Activated CD4-positive, alpha-beta T cell treated with anti-CD3 and anti-CD28 coated beads, Interleukin-2, Interleukin-6, amounts not matched to agents 100 ng/mL and 50 ng/mL, durations not matched to agents 16 hours and 8 hours (primary cell): ENCODE results near the gene AAMP.
A peak's percentile ranks its signal among the peaks of the same experiment; 100 is the strongest.
"Not testable (repeated sequence)": the region's sequence is repeated elsewhere in the genome, so short reads cannot be mapped to it uniquely, and the experiment has no call there.

Experiments used
- DNase-seq: peaks from one replicate; pipeline ENCODE4 v3.0.0-alpha.2; 2020

The AAMP gene

DNA sequence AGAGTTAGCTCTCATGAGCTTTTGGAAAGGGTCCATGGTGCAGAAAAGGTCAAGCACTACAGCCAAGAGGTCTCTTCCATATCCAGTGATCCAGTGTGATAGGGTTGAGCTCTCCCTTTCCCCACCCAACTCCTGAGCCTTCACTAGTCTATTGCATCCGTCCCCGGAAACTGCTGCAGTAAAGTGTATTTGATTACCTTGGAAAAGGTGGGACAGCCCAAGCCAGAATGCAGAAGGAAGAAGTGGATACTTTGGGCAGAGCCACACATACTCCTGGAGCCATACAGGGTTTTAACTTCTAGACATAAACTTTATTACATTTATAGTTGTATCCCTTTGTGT is 3.9 kb upstream of the AAMP start:
- no peak for DNase-seq

GRCh38 chr2:218273214-218273907 is 3.4 kb upstream of the AAMP start:
- not testable (repeated sequence) for DNase-seq

DNA sequence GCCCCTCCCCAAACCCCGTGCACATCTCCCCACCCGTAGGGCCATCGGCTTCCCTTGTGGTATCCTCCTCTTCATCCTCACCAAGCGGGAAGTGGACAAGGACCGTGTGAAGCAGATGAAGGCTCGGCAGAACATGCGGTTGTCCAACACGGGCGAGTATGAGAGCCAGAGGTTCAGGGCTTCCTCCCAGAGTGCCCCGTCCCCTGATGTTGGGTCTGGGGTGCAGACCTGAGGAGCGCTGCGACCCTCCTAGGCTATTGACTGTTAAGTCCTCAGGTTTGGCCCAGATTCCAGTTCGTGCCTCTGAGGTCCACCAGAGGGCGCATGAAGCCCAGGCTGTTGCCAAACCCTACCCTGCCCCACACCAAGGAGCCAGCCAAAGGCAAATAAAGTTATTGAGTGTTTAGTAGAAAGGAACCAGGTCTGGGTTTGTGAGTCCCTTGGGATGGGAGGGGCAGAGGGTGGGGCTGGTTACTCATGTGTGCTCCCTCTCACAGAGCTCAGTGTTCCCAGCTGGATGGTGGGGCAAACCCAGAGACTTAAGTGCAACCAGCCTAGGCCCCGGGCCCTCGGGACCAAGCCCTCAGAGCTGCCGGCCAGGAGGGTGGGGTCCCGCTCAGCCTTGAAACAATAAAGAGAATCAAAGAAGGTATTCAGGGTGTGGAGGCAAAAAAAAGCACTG is 2.7 kb upstream of the AAMP start:
- DNase-seq = peak; percentile 83

GRCh38 chr2:218271865-218272530 is 2.1 kb upstream of the AAMP start:
- DNase-seq = no peak

DNA sequence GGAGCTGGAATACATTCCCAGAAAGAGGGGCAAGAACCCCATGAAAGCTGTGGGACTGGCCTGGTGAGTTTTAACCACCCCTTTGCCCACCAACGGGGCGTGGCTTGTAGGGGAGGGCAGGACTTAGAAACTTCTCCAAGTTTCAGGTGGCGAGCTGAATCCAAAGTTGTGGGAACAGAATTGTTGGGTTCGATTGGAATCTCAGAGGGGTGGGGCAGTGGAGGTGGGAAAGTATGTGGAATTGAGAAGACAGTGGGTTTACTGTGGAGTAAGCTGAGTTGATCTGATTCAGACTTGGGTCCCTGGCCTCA is 1.5 kb upstream of the AAMP start:
- DNase-seq = no peak

DNA sequence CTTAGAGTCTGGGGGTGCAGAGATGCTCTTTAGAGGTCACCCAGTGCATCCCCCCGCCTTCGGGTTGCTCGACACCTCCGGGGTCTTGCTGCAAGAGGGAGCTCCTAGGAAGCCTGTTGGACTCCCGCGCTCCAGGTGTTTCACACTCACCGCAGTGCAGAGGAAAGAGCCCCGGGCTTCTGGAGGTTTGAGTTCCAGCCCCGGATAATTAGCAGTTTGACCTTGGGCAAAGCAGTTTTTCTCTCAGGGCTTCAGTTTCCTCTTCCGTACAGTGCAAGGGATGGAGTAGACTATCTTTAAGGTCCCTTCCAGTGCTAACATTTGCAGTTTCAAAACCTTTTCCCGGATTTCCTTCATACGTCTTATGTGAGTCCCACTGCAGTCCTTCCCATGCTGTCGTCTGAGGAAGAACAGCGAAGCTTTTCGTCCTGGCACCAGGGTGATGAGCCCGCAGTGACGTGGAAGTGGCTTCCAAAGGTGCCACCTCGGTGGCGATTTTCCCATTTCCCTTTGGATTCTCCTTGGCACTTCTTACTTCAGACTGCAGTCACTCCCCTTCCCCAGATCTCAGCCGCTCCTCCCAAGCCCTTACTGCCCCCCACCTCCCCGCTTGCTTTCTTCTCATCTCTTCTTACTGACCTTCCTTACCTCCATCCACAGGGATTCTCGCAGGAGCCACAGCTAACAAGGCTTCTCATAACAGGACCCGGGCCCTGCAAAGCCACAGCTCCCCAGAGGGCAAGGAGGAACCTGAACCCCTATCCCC is 967 bp upstream of the AAMP start:
- no peak for DNase-seq

- no peak for DNase-seq
Measured at GRCh38 chr2:218267259-218267658, 2.7 kb downstream of the AAMP start.

GRCh38 chr2:218266316-218266979 is 3.5 kb downstream of the AAMP start:
- no peak for DNase-seq

DNA sequence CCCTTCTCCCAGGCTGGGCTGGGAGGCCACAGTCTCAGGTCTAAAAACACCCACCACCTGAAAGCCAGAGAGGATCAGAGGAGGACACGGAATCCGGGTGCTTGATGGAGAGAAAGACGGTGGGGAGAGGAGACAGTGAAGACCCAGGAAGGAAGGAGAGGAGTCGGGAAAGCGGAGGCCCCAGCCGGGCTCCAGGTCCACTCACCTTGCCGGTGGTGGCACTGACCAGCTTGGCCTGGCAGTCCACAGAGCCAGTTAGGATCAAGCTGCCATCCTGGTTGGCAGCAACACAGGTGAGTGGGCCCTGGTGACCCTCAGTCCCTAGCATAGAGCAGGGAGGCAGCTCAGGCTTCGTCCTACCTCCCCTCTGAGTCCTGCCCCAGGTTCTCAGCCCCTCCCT is 4.3 kb downstream of the AAMP start:
- DNase-seq = no peak

DNA sequence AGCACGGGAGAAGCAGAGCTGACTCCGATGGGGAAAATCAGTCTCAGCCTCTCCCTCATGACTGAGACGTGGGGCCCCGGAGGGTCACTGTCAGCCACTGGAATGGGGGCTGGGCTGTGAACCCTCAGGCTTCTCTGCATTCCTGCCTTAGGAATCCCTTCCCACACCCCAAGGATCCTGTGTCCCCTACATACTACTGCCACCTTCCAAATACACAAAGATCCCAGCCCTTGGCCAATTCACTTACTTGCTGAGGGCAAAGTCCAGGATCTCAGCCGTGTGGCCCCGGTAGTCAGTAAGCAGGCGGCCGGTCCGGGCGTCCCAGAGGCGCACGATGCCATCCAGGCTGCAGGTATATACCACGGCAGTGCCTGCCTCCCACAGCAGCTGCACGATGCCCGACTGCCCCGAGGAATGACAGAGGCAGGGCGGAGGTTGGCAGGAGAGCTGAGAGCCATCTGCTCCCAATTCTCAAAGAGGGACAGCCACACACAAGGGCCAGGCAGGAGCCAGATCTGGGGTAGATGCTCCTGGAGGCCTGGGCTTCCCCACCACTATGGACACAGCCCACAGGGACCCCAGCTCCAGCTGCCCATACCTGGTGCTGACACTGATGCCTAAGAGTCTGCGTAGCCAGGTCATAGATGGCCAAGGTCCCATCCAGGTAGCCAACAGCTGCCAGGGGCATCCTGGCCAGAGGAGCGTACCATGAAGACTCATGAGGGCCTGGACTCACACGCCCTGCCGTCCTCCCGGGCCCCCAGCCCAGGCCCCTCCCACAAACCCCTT is 5.0 kb downstream of the AAMP start:
- no peak for DNase-seq

DNA sequence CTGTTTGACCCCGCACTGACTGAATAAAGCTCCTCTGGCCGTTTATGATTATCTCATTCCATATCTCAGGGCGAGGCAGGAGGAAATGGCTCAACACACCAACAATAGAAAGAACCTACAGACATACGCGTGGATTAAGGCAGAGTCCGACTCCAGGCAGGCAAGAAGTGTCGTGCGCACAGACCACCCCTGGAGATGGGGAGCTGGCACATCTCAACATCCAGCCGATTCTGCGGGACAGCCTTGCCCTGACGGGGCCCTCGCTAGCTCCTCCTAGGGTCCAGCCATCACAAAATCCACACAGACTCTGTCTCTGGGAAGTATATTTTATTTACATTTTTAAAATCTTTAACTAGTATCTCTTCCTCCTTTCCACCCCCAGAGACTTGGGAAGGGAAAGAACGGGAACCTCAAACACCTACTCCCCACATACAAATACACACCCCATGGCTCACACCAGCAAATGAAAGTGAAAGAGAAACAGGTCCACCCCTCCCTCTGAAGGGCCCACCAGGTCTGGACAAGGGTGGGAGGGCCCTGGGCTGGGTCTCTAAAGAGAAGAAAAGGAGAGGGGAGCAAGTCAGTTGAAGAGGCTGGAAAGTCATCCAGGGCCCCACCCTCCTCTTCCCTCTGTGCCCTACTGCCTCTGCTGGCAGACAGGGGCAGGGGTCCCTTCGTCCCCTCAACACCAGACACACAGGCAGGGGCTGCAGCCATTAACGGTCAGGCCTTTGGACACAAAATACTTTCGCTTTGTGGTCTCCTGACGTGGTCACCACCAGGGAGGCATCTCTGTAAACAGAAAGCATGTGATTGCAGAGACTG is 5.9 kb downstream of the AAMP start:
- DNase-seq = no peak

DNA sequence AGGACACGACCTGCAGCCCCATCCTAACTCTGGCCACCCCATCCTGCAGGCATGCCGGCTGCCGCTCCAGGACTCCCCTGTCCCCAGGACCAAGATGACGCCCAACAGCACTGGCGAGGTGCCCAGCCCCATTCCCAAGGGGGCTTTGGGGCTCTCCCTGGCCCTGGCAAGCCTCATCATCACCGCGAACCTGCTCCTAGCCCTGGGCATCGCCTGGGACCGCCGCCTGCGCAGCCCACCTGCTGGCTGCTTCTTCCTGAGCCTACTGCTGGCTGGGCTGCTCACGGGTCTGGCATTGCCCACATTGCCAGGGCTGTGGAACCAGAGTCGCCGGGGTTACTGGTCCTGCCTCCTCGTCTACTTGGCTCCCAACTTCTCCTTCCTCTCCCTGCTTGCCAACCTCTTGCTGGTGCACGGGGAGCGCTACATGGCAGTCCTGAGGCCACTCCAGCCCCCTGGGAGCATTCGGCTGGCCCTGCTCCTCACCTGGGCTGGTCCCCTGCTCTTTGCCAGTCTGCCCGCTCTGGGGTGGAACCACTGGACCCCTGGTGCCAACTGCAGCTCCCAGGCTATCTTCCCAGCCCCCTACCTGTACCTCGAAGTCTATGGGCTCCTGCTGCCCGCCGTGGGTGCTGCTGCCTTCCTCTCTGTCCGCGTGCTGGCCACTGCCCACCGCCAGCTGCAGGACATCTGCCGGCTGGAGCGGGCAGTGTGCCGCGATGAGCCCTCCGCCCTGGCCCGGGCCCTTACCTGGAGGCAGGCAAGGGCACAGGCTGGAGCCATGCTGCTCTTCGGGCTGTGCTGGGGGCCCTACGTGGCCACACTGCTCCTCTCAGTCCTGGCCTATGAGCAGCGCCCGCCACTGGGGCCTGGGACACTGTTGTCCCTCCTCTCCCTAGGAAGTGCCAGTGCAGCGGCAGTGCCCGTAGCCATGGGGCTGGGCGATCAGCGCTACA is 7.0 kb downstream of the AAMP start:
- no peak for DNase-seq

DNA sequence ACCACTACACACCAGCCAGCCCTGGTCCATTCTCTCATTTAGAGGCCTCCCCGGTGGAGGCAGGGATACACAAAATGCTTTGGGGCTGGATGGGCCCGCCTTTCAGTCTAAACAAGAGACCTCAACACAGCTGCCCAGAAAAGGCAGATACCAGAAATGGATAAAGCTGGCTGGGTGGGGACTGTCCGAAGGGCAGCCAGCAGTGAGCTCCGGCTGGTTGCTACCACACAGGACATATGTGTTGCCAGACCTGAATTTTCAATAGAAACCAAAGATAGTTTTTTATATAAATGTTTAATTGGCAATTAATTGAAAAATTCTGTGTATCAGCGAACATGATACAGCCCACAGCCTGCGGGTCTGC is 7.7 kb downstream of the AAMP start:
- DNase-seq = no peak

DNA sequence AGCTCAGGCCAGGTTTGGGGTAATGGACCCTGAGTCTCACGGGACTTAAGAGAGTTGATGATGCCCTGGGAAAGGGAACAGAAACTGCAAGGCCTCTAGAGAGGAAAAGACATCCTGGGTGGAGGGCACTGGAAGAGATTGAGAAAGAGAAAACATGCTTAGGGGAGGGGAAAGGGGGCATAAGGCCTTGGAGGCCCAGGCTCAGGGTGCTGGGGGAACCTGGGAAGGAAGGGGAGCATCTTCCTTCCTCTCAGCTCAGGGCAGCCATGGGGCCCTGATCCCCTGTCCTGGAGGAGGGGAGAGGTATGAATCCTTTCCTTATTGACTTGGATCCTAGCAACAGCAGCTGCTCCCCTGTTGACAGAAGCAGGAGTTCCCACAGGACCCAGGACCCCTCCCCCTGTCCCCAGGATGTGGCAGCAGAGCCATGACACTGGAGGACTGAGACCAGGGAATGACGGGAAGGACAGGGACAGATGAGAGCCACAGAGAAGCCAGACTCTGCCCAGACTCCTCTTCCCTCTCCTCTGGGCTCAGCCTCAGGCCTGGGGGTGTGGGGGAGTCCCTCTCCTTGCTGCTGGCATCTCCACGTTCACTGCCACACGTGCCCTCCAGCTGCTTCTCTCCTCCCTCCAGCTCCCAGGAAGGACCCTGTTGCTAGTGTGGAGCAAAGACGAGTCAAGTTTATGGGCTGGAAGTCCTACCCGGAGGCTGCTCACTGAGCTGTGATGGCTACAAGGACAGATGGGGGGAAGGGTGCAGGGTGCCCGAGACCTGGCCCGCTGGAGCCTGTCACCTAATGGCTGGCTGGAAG is 8.3 kb downstream of the AAMP start:
- no peak for DNase-seq

DNA sequence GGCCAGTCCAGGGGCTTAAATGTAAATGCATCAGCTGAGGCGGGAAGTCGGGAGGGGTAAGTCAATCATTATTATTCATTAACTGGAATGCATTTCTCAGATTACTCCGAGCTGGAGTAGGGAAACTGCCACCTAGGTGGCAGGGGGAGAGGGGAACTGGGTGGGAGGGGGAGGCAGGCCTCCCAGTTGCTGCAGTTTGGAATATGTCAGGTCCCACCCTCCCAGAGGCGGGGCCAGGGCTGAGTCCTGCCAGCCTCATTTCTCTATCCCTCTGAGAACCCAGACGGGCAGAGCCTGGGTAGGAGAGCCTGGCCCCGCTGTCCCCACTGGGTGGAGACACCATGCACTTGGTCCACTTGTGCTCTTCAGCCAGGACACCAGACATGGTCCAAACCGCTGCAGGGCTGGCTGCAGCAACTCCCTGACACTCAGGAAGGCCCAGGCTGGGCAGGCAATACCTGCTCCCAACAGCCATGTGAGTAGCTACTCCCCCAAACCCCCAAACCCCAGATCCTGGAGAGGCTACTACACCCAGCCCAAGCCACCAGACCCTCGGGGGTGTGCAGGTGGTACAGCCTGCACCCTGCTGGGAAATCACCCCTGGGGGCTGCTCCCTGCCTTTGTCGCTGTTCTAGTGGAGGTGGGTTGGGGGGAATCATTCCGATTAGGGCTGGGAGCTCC is 9.1 kb downstream of the AAMP start, which contains the start of gene GPBAR1:
GPBAR1 (plus strand) TSS at position 274 of the 681 bp plus-strand sequence. CDS start 1,710 bp downstream, outside the sequence.
- DNase-seq = no peak

- no peak for DNase-seq
Measured at GRCh38 chr2:218260166-218260565, 9.8 kb downstream of the AAMP start.

DNA sequence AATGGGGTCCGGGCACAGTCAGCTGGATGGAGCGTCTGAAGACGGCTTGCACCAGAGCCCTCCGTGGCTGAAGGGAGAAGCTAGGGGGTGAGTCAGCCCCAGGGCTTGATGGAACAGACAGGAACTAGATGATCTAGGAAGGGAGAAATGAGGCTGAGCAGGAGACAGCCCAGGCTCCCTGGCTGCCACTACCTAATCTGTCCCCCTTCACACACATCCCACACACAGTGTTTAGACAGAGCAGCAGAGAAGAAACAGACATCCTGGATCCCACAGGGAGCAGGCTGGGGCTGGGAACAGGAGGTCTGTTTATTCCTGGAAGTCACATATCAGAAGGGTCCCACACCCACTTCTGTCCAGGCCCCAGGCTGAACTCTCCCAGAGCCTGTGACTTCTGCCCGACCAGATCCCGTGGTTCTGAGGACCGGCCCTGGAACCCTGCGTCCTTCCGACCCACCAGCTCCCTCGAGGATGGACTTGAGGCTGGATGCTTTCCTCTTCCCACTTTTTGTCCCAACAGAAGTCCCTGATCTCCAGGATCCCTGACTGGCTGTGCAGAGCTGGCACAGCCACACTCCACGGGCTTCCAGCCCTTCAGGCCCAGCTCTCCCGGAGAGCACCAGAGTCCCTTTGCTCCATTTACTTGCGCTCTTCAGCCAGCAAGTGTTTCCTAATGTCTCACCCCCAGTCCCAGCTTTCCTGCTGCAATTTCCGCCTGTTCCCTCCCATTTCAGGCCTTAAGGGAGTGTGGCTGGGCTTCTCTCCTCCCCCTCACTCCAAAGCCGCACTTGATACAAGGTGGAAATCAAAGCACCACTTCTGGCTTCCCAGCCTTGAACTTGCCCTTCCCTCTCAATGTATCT is 10.6 kb downstream of the AAMP start:
- DNase-seq = no peak
